Ovary (tissue), 3 donors: Measurements from ENCODE around the gene LRTM2.

Experiments
- CTCF ChIP-seq, 3 donors: fragments of 450-650 bp in 2 of 3; fragments of 200-600 bp in 1 of 3; IDR thresholded peaks; one replicate each; pipeline versions ENCODE4 v1.5.1 to v1.8.0; 2016 to 2022; ENCODE audit warnings: antibody characterized with exemption in 3 of 3, mild to moderate bottlenecking in 1 of 3
- EP300 ChIP-seq: sonication (generic); formaldehyde crosslinking; IDR thresholded peaks from one replicate; pipeline ENCODE4 v1.6.1; 2017; ENCODE audit warnings: antibody characterized with exemption
- donor health status: DM: no; HTN: no; CAD: no.

- TF ChIP-seq CTCF (IDR thresholded peaks at IDR 0.05) (no peak), EP300 (no peak)
Measured at GRCh38 chr12:1825382-1826102, 5.2 kb downstream of the LRTM2 start.
